HepG2 (cell line): ENCODE measurements around the gene NGFR. TPM values are rescaled to one million over a fixed set of nuclear protein-coding genes. Genes with fewer than 3 reads are reported as not detected.

Experiments
- ATAC-seq: fragments of 200-7000 bp; cut with Tn5 transposase; 3 replicates; pipeline ENCODE4 v1.9.1; 2020; ENCODE audit warnings: mild to moderate bottlenecking, moderate library complexity
- BruUV-seq: library from RNA; stranded (reverse); fragments of 400-500 nt; replicated peaks from 2 replicates; lab custom pipeline; 2021; lab: Mats Ljungman, UMichigan
- CTCF ChIA-PET: fragments of 300-600 bp; formaldehyde crosslinking; extraction: SDS; loops from one replicate; lab custom pipeline; 2021; ENCODE audit warnings: low total read pairs, inconsistent platforms, low intra/inter-chr PET ratio; lab: Yijun Ruan, JAX
- POLR2A ChIA-PET: fragments of 350-600 bp; sonication (Branson Sonifier 250); formaldehyde crosslinking; loops from one replicate; lab custom pipeline; 2020; ENCODE audit warnings: antibody characterized with exemption, inconsistent platforms; lab: Yijun Ruan, JAX
- DNase-seq: peaks from one replicate; pipeline ENCODE4 v3.0.0-alpha.2; 2015; ENCODE audit warnings: low spot score
- FAIRE-seq: peaks from 3 replicates; lab custom pipeline; 2011; peaks lifted over from hg19 to GRCh38; lab: Jason Lieb, UNC
- H2AFZ ChIP-seq: one replicate; pipeline ENCODE4 v1.6.1; 2011; ENCODE audit warnings: low read length, inconsistent platforms
- H3K27ac ChIP-seq: fragments of 300-600 bp; 3 replicates; pipeline ENCODE4 v1.8.0; 2011; ENCODE audit warnings: mixed run types, mild to moderate bottlenecking, mixed read lengths, low read length, inconsistent platforms; ENCODE audit not compliant: insufficient read depth; ENCODE audit errors: extremely low read length
- H3K27me3 ChIP-seq, 2 experiments: fragments of 200-600 bp in 1 of 2; 2 replicates in 1 of 2; 3 replicates in 1 of 2; pipeline versions ENCODE4 v1.6.0 to v1.8.0; 2011; ENCODE audit warnings: low read length in 2 of 2, mild to moderate bottlenecking in 2 of 2, moderate library complexity in 2 of 2, inconsistent platforms in 1 of 2; ENCODE audit not compliant: insufficient read depth in 2 of 2, control insufficient read depth in 1 of 2
- H3K36me3 ChIP-seq, 2 experiments: fragments of 200-600 bp in 1 of 2; replicated peaks in 1 of 2; 2 replicates in 1 of 2; 3 replicates in 1 of 2; pipeline versions ENCODE4 v1.5.1 to v1.8.0; 2011; ENCODE audit warnings: low read length in 2 of 2, inconsistent platforms in 1 of 2; ENCODE audit not compliant: insufficient read depth in 2 of 2, control insufficient read depth in 1 of 2
- H3K4me1 ChIP-seq: 2 replicates; pipeline ENCODE4 v1.5.1; 2012; ENCODE audit warnings: low read length, inconsistent platforms; ENCODE audit not compliant: insufficient read depth
- H3K4me2 ChIP-seq: 2 replicates; pipeline ENCODE4 v1.6.0; 2011; ENCODE audit warnings: low read depth, low read length, inconsistent platforms
- H3K4me3 ChIP-seq, 3 experiments: fragments of 200-600 bp in 1 of 3; sonication (generic), shearing (Covaris generic) in 1 of 3; replicated peaks in 1 of 3; 2 replicates each; pipeline ENCODE4 v1.5.1; 2011 to 2016; ENCODE audit warnings: low read length in 3 of 3, inconsistent platforms in 2 of 3, low read depth in 2 of 3, mild to moderate bottlenecking in 2 of 3, control low read depth in 1 of 3, mixed read lengths in 1 of 3; ENCODE audit not compliant: insufficient read depth in 1 of 3
- H3K79me2 ChIP-seq: one replicate; pipeline ENCODE4 v1.6.1; 2011; ENCODE audit warnings: low read length, inconsistent platforms; ENCODE audit not compliant: insufficient read depth
- H3K9ac ChIP-seq: 2 replicates; pipeline ENCODE4 v1.6.0; 2011; ENCODE audit warnings: mild to moderate bottlenecking, low read depth, low read length, inconsistent platforms; ENCODE audit not compliant: insufficient read depth
- H3K9me3 ChIP-seq: 2 replicates; pipeline ENCODE4 v1.5.1; 2012; ENCODE audit warnings: mild to moderate bottlenecking, low read length
- H4K20me1 ChIP-seq: 2 replicates; pipeline ENCODE4 v1.6.0; 2011; ENCODE audit warnings: inconsistent platforms, mild to moderate bottlenecking, low read length, moderate library complexity; ENCODE audit not compliant: insufficient read depth
- ARNT2 ChIP-seq: sonication (generic); formaldehyde crosslinking; IDR thresholded peaks from 2 replicates; pipeline ENCODE4 v1.8.0; 2022; ENCODE audit warnings: mild to moderate bottlenecking, low read depth, missing genetic modification reagents, moderate library complexity
- EED ChIP-seq: sonication (generic); formaldehyde crosslinking; IDR thresholded peaks from 2 replicates; pipeline ENCODE4 v1.5.0; 2020; ENCODE audit warnings: mild to moderate bottlenecking, missing genetic modification reagents
- FOXM1 ChIP-seq: sonication (generic); formaldehyde crosslinking; IDR thresholded peaks from 2 replicates; pipeline ENCODE4 v1.5.0; 2020; ENCODE audit warnings: missing genetic modification reagents
- JUN ChIP-seq: sonication (generic); formaldehyde crosslinking; IDR thresholded peaks from 2 replicates; pipeline ENCODE4 v1.4.0; 2020; ENCODE audit warnings: mild to moderate bottlenecking, missing genetic modification reagents
- KDM4B ChIP-seq: sonication (generic); formaldehyde crosslinking; IDR thresholded peaks from 2 replicates; pipeline ENCODE4 v1.4.0; 2020; ENCODE audit warnings: missing genetic modification reagents
- NR2F1 ChIP-seq, 2 experiments: fragments of 450-650 bp in 1 of 2; formaldehyde crosslinking in 1 of 2; IDR thresholded peaks; 2 replicates each; pipeline versions ENCODE4 v1.5.0 to v1.6.1; 2016 to 2020; ENCODE audit warnings: mild to moderate bottlenecking in 1 of 2, missing compliant biosample characterization in 1 of 2, missing genetic modification reagents in 1 of 2, moderate library complexity in 1 of 2
- POLR2G ChIP-seq: fragments of 200-400 bp; formaldehyde crosslinking; IDR thresholded peaks from 2 replicates; pipeline ENCODE4 v1.6.1; 2018; ENCODE audit warnings: mild to moderate bottlenecking, low read depth, low read length, moderate library complexity
- SCMH1 ChIP-seq: sonication (generic); formaldehyde crosslinking; IDR thresholded peaks from 2 replicates; pipeline ENCODE4 v1.9.0; 2021; ENCODE audit warnings: missing genetic modification reagents, mild to moderate bottlenecking, borderline replicate concordance
- SMAD9 ChIP-seq: sonication (generic); formaldehyde crosslinking; IDR thresholded peaks from 2 replicates; pipeline ENCODE4 v1.5.1; 2020; ENCODE audit warnings: mild to moderate bottlenecking, missing genetic modification reagents
- ZFP90 ChIP-seq: sonication (generic); formaldehyde crosslinking; IDR thresholded peaks from 2 replicates; pipeline ENCODE4 v1.8.0; 2022; ENCODE audit warnings: missing genetic modification reagents, mild to moderate bottlenecking, inconsistent platforms, borderline replicate concordance
- ZNF124 ChIP-seq: sonication (generic); formaldehyde crosslinking; IDR thresholded peaks from 2 replicates; pipeline ENCODE4 v1.4.0; 2020; ENCODE audit warnings: missing genetic modification reagents
- ZNF17 ChIP-seq: sonication (generic); formaldehyde crosslinking; IDR thresholded peaks from 2 replicates; pipeline ENCODE4 v1.5.0; 2020; ENCODE audit warnings: mild to moderate bottlenecking, missing genetic modification reagents
- ZNF317 ChIP-seq: sonication (generic); formaldehyde crosslinking; IDR thresholded peaks from 2 replicates; pipeline ENCODE4 v1.5.0; 2020; ENCODE audit warnings: mild to moderate bottlenecking, missing genetic modification reagents
- ZNF329 ChIP-seq: sonication (generic); formaldehyde crosslinking; IDR thresholded peaks from 2 replicates; pipeline ENCODE4 v1.9.0; 2021; ENCODE audit warnings: low read depth, mild to moderate bottlenecking, missing genetic modification reagents
- WGBS: methylation state at CpG from one replicate; pipeline ENCODE4 v1.1.6; 2017; ENCODE audit warnings: low lambda C conversion rate; 5-methylcytosine and 5-hydroxymethylcytosine counted together
- in situ Hi-C: cut with HindIII; loops from 2 replicates; pipeline ENCODE4 v1.10.0; 2017; ENCODE audit warnings: low pct_unique_long_range_greater_than_20kb; ENCODE audit not compliant: extremely low pct_ligation_motif_present
- intact Hi-C: fragments of 100-400 bp; cut with micrococcal nuclease; formaldehyde crosslinking; loops from one replicate; pipeline ENCODE4 v1.10.0; 2022; ENCODE audit not compliant: unreplicated experiment
- polyA plus RNA-seq, 8 experiments: library from polyadenylated mRNA; depleted of rRNA in 3 of 8; stranded (reverse) in 7 of 8; unstranded in 1 of 8; fragments of >200 nt; fragmentation: Illumina TruSeq in 4 of 8; extraction: Trizol in 4 of 8; gene quantifications; 2 replicates each; pipeline versions ENCODE4 v1.2.1 to v1.2.3, GENCODE V29; 2011 to 2016; ENCODE audit warnings: low read depth in 4 of 8, missing spikeins in 1 of 8, mixed read lengths in 1 of 8; ENCODE audit not compliant: insufficient read depth in 1 of 8
- total RNA-seq, 5 experiments: library from RNA; depleted of rRNA; stranded (reverse); fragments of >200 nt; fragmentation: Illumina TruSeq; extraction: Trizol; gene quantifications; 2 replicates each; pipeline ENCODE4 v1.2.3, GENCODE V29; 2016; ENCODE audit warnings: low read depth in 1 of 5

NGFR gene
- total and polyA plus RNA-seq, 2 of the 13 experiments (the other 11 are each of a cell fraction or from before 2014, with no cell fraction given), result 1.1 to 1.8 TPM

DNA sequence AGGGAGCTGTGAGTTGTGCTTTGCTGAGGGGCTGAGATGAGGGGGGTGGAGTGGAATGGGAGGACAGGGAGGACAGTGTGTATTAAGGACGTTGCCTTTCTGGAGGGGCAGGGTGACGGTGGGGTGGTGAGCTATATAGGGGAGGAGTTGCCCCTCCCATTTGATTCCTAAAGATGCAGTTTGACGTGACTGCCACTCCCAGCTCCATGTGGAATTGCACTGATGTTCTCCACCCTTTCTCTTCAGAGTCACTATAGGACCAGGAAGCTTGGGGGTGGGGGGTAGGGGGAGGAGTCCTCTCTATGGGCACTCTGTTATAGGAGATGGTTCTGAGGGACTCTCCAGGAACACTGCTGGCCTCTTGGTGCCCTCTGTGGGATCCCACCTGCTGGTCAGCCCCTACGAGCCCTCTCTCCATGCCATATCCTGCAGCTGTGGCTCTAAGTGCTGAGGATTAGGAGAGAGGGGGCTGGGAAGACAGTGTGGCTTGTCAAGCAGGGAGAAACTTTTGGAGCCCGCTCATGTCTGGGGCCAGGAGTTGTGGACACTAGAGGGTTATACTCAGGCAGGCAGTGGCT lies 3.8 kb upstream of the NGFR start (continued):
- TF ChIP-seq ZNF17 (CRISPR knock-in tag) (no peak), ZNF124 (CRISPR knock-in tag) (no peak), KDM4B (CRISPR knock-in tag) (no peak), SMAD9 (no peak)
- TF ChIP-seq, all 625 proteins: peak for 0

DNA sequence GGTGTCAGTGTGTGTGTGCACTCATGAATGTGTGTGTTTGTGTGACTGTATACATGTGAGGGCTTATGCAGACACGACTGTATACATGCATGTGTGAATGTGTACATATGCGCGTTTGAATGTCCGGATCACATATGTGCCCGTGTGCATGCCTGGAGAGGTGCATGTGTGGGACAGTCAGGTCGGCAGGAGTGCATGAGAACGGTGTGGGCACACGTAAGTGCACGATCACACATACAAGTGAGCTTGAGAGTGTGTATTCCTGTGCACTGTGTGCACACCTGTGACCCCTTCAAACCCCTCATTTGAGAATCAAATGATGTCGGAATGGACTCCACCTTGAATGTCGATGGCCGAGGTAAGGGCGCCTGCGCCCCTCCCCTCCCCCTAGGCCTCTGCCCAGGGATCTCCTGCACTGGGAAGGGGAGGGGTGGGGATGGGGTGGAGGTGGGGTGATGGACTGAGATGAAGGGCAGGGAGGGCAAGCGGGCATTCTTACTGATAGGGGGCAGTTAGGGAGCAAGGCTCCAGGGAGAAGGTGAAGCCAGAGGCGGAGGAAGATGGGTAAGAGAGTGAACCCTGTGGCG lies 601 bp upstream of the NGFR start:
- intact Hi-C loops, result loop anchor here (10.0 kb wide), 1 partner anchor 90 kb away; no protein-coding TSS in a partner anchor
- BruUV-seq, result no TSS peak
- POLR2A ChIA-PET, result no interaction called here
- TF ChIP-seq ARNT2 (CRISPR knock-in tag), result no peak
- TF ChIP-seq ZFP90 (CRISPR knock-in tag), result no peak
- TF ChIP-seq JUN (CRISPR knock-in tag), result no peak
- TF ChIP-seq SCMH1, result no peak
- no peak for TF ChIP-seq FOXM1 (CRISPR knock-in tag)
- TF ChIP-seq NR2F1 (CRISPR knock-in tag; IDR thresholded peaks at IDR 0.05), result no peak
- no peak for TF ChIP-seq ZNF329
- TF ChIP-seq POLR2G, result no peak
- TF ChIP-seq ZNF317 (CRISPR knock-in tag), result no peak
- no peak for TF ChIP-seq EED
- TF ChIP-seq, all 625 proteins: peak for 0
- no peak overlapping the region for H3K27ac ChIP-seq
- FAIRE-seq (no peak), DNase-seq (no peak), ATAC-seq (no peak)
- H3K27me3 ChIP-seq, result peaks cover 20 to 87% of the 10 kb centered on the region in 2 experiments
- no peak overlapping the region for H2AFZ ChIP-seq
- H3K4me2 ChIP-seq, result peak overlapping the region; percentile 52; the same call in 1 of the 2 replicates
- peak overlapping the region in 1 of 3 experiments; percentile 58; a peak in 1 of 6 replicates for H3K4me3 ChIP-seq
- H3K9ac ChIP-seq, result no peak overlapping the region
- no peaks in the 10 kb centered on the region for H3K79me2 ChIP-seq
- peaks cover 25% of the 10 kb centered on the region for H3K4me1 ChIP-seq
- CTCF ChIA-PET, result no interaction called here
- in situ Hi-C loops, result no loop called here
- H3K9me3 ChIP-seq, result no peaks in the 10 kb centered on the region
- H3K36me3 ChIP-seq, result no peaks in the 10 kb centered on the region
- H4K20me1 ChIP-seq, result no peaks in the 10 kb centered on the region; the same call in 1 of the 2 replicates
- WGBS, result 30% methylated on average over 17 of the region's 17 CpGs
